ENCODE measurements around the gene UROC1. TPM values are rescaled to one million over a fixed set of nuclear protein-coding genes. Genes with fewer than 3 reads are reported as not detected.

UROC1 gene
- total RNA-seq, 4 donors from 2014 or later, result not detected

DNA sequence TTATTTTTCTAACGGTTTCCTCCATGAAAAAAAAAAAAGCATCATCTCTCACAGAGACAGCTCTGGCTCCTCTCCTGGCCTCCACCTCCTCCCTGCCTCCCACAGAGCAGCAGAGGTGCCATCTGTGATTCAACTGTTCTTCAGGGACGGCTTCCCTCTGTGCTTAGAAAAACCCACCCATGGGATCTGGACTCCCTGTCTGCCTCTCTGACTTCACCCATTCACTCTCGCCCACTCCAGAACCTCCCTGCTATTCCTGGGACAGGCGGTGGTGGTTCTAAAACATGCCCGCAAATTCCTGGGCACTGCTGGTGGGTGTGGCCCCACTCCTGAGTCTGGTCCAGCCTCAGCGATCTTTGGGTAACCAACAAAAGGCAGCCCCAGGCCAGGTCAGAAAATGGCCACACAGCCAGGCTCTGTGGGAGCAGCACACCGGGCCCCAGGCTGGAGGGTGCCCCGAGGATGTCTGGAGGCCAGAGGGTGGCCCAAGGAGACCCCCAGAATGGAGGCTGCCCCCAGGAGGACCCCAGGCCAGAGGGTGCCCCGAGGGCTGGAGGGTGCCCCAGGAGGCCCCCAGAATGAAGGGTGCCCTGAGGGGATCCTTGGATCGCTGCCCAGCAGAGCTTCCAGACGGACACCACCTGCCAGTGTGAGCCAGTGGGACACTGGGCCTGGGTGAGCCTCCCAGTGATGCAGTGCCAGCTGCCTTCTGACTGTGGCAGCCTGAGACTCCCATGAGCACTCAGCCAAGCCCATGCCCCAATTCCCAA lies 3.7 kb upstream of the UROC1 start:
- no peak for TF ChIP-seq CTCF (IDR thresholded peaks at IDR 0.05)
- TF ChIP-seq POLR2A (IDR thresholded peaks at IDR 0.05), result no peak
- no peak for TF ChIP-seq EP300 (IDR thresholded peaks at IDR 0.05)
- H3K27me3 ChIP-seq, result peaks cover 0 to 20% of the 10 kb centered on the region in 2 donors
- peaks cover 0 to 23% (median 3%) of the 10 kb centered on the region in 4 donors for H3K4me1 ChIP-seq
- no peak overlapping the region for H3K27ac ChIP-seq
- no peaks in the 10 kb centered on the region for H3K9me3 ChIP-seq
- no peak for DNase-seq (ENCODE audit: low spot score in 2 of 2)
- no peaks in the 10 kb centered on the region for H3K36me3 ChIP-seq
- 66 to 73% methylated on average over 7 to 11 of the region's 11 CpGs for WGBS, 2 donors
- no peak overlapping the region for H3K4me3 ChIP-seq

GRCh38 chr3:126519506-126520455 lies 2.2 kb upstream of the UROC1 start:
- H3K27me3 ChIP-seq, result peaks cover 0 to 14% of the 10 kb centered on the region in 2 donors
- DNase-seq (ENCODE audit: low spot score in 2 of 2), result no peak
- H3K27ac ChIP-seq, result no peak overlapping the region
- peaks cover 0 to 20% (median 3%) of the 10 kb centered on the region in 4 donors for H3K4me1 ChIP-seq
- no peaks in the 10 kb centered on the region for H3K9me3 ChIP-seq
- WGBS, 2 donors, result 85 to 89% methylated on average over 10 of the region's 10 CpGs
- no peaks in the 10 kb centered on the region for H3K36me3 ChIP-seq
- no peak overlapping the region for H3K4me3 ChIP-seq
- TF ChIP-seq POLR2A (IDR thresholded peaks at IDR 0.05) (no peak), CTCF (IDR thresholded peaks at IDR 0.05) (no peak), EP300 (IDR thresholded peaks at IDR 0.05) (no peak)

DNA sequence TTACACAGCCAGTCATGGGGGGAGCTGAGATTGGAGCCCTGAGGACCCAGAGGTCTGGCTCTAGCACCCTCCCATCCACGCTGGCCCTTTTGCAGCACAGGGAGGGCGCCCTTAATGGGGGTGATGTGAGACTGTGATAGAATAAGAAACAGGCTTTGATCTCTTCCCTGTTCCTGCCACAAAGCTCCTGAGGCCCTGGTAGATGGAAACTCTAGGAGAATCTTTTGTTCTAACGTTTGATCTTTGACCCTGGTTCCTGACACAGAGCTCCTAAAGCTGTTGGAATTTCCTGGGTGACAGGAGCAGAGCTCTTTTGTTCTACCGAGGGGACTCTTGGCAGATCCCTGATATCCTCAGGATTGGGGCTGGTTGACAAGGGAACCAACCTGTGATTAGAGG lies 1.2 kb upstream of the UROC1 start:
- 53 to 60% methylated on average over 4 of the region's 4 CpGs for WGBS, 2 donors
- no peak for TF ChIP-seq POLR2A (IDR thresholded peaks at IDR 0.05)
- no peak for TF ChIP-seq CTCF (IDR thresholded peaks at IDR 0.05)
- no peak for TF ChIP-seq EP300 (IDR thresholded peaks at IDR 0.05)
- H3K27ac ChIP-seq, result no peak overlapping the region
- no peak for DNase-seq (ENCODE audit: low spot score in 2 of 2)
- H3K4me3 ChIP-seq, result no peak overlapping the region
- H3K9me3 ChIP-seq, result no peaks in the 10 kb centered on the region
- peaks cover 0 to 6% of the 10 kb centered on the region in 2 donors for H3K27me3 ChIP-seq
- H3K36me3 ChIP-seq, result no peaks in the 10 kb centered on the region
- H3K4me1 ChIP-seq, result peaks cover 0 to 10% (median 0%) of the 10 kb centered on the region in 4 donors

- Histone ChIP-seq H3K9me3 (no peaks in the 10 kb centered on the region), H3K27me3 (peaks cover 0 to under 1% of the 10 kb centered on the region in 2 donors), H3K36me3 (no peaks in the 10 kb centered on the region), H3K27ac (no peak overlapping the region), H3K4me3 (no peak overlapping the region), H3K4me1 (peaks cover 0 to 6% (median 0%) of the 10 kb centered on the region in 4 donors)
- DNase-seq (ENCODE audit: low spot score in 2 of 2), result no peak
- no peak for TF ChIP-seq EP300 (IDR thresholded peaks at IDR 0.05)
- TF ChIP-seq CTCF (IDR thresholded peaks at IDR 0.05), result no peak
- no peak for TF ChIP-seq POLR2A (IDR thresholded peaks at IDR 0.05)
- 76 to 85% methylated on average over 12 to 15 of the region's 15 CpGs for WGBS, 2 donors
Observed at GRCh38 chr3:126517986-126518778, 609 bp upstream of the UROC1 start.
